Calu3 (cell line): ENCODE results near the gene LGALS4. TPM values are rescaled to one million over a fixed set of nuclear protein-coding genes. Genes with fewer than 3 reads are reported as not detected.
"Not testable (repeated sequence)": the region's sequence is repeated elsewhere in the genome, so short reads cannot be mapped to it uniquely, and the experiment has no call there.

Experiments used
- BruUV-seq: library from RNA; stranded (reverse); fragments of 400-500 nt; replicated peaks from 2 replicates; lab custom pipeline; 2021; lab: Mats Ljungman, UMichigan
- CTCF ChIA-PET: fragments of 300-600 bp; sonication (Branson Sonifier 250); formaldehyde crosslinking; loops from one replicate; lab custom pipeline; 2022; ENCODE audit warnings: antibody characterized with exemption; lab: Charles Lee
- DNase-seq: peaks from one replicate; pipeline ENCODE4 v3.0.0; 2022
- H3K27ac Mint-ChIP-seq: one replicate; pipeline ENCODE4 v1.8.0; 2022; ENCODE audit warnings: mixed read lengths; ENCODE audit not compliant: unreplicated experiment
- H3K27me3 Mint-ChIP-seq: one replicate; pipeline ENCODE4 v1.8.0; 2022; ENCODE audit warnings: mixed read lengths; ENCODE audit not compliant: unreplicated experiment
- H3K36me3 Mint-ChIP-seq: one replicate; pipeline ENCODE4 v1.8.0; 2022; ENCODE audit warnings: mild to moderate bottlenecking, moderate library complexity, mixed read lengths; ENCODE audit not compliant: insufficient read depth, unreplicated experiment
- H3K4me1 Mint-ChIP-seq: one replicate; pipeline ENCODE4 v1.8.0; 2022; ENCODE audit warnings: mild to moderate bottlenecking, low read depth, mixed read lengths; ENCODE audit not compliant: unreplicated experiment
- H3K4me3 Mint-ChIP-seq: one replicate; pipeline ENCODE4 v1.8.0; 2022; ENCODE audit warnings: mild to moderate bottlenecking, low read depth, moderate library complexity, mixed read lengths; ENCODE audit not compliant: unreplicated experiment
- H3K9me3 Mint-ChIP-seq: one replicate; pipeline ENCODE4 v1.8.0; 2022; ENCODE audit warnings: low read depth, mixed read lengths; ENCODE audit not compliant: unreplicated experiment
- CTCF ChIP-seq: fragments of 200-600 bp; IDR thresholded peaks from one replicate; pipeline ENCODE4 v1.8.0; 2022; ENCODE audit warnings: antibody characterized with exemption; ENCODE audit not compliant: unreplicated experiment
- intact Hi-C: fragments of 100-400 bp; cut with micrococcal nuclease; formaldehyde crosslinking; loops from one replicate; pipeline ENCODE4 v1.10.0; 2022; ENCODE audit not compliant: unreplicated experiment
- total RNA-seq: library from RNA; stranded (reverse); gene quantifications from 2 replicates; pipeline ENCODE4 v1.2.3, GENCODE V29; 2022

Gene LGALS4
- total RNA-seq, 1 experiment from 2014 or later: 321 TPM

DNA sequence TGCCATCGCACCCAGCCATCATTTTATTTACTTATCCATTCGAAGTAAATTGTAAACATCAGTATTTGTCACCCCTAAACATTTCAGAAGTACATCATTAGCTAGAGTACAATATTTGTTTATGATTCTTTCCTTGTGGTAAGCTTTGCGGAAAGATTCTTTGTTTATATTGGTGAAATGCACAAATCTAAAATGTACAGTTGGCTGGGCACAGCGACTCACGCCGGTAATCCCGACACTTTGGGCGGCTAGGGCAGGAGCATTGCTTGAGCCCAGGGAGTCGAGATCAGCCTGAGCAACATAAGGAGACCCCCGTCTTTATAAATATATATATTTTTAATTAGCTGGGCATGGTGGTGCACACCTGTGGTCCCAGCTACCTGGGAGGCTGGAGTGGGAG is 13.6 kb downstream of the LGALS4 start:
- no peak for DNase-seq
- BruUV-seq: no TSS peak
- TF ChIP-seq CTCF: no peak
- H3K4me1 Mint-ChIP-seq: no peaks in the 10 kb centered on the region
- H3K4me3 Mint-ChIP-seq: no peak overlapping the region
- CTCF ChIA-PET: interaction anchor here (0.6 to 1.8 kb wide), 7 partner anchors 12 to 396 kb away, joined by 3 to 7 read pairs (median 3); partner anchors contain the start of genes FAM98C and LGALS4
- intact Hi-C loops: loop anchor here (1.0 to 5.0 kb wide), 2 partner anchors 8 to 37 kb away; no protein-coding TSS in a partner anchor
- no peaks in the 10 kb centered on the region for H3K27me3 Mint-ChIP-seq
- H3K36me3 Mint-ChIP-seq: peaks cover 26% of the 10 kb centered on the region
- no peak overlapping the region for H3K27ac Mint-ChIP-seq
- no peaks in the 10 kb centered on the region for H3K9me3 Mint-ChIP-seq

- intact Hi-C loops: loop anchor here (5.0 kb wide), 1 partner anchor 35 kb away; no protein-coding TSS in a partner anchor
- not testable (repeated sequence) for BruUV-seq
Measured at GRCh38 chr19:38797781-38798180, 15.0 kb downstream of the LGALS4 start.

GRCh38 chr19:38796154-38796553 is 16.6 kb downstream of the LGALS4 start:
- no TSS peak for BruUV-seq
- no peaks in the 10 kb centered on the region for H3K4me1 Mint-ChIP-seq
- intact Hi-C loops: loop anchor here (5.0 kb wide), 1 partner anchor 34 kb away; no protein-coding TSS in a partner anchor

More at GRCh38 chr19:38797781-38798180, 15.0 kb downstream of the LGALS4 start:
- CTCF ChIA-PET, H3K27me3 Mint-ChIP-seq, H3K9me3 Mint-ChIP-seq, H3K4me3 Mint-ChIP-seq, H3K4me1 Mint-ChIP-seq, H3K27ac Mint-ChIP-seq, DNase-seq: not testable (repeated sequence)
- H3K36me3 Mint-ChIP-seq: peaks cover 13% of the 10 kb centered on the region

DNA sequence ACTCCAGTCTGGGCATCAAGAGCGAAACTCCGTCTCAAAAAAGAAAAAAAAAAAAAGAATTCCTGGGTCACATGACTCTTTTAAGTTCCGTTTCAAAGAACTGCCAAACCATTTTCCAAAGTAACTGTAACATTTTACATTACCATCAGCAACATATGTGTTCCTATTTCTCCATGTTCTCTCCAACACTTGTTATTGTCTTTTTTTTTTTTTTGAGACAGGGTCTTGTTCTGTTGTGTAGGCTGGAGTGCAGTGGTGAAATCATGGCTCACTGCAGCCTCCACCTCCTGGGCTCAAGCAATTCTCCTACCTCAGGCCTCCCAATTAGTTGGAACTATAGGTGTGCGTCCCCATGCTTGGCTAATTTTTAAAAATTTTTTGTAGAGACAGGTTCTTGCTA is 17.2 kb downstream of the LGALS4 start:
- Mint-ChIP-seq H3K36me3 (peaks cover 13% of the 10 kb centered on the region), H3K4me3 (no peak overlapping the region), H3K9me3 (no peaks in the 10 kb centered on the region), H3K27me3 (no peaks in the 10 kb centered on the region), H3K27ac (no peak overlapping the region), H3K4me1 (no peaks in the 10 kb centered on the region)
- DNase-seq: no peak
- BruUV-seq: no TSS peak
- TF ChIP-seq CTCF: no peak
- CTCF ChIA-PET: no interaction called here
- intact Hi-C loops: loop anchor here (5.0 kb wide), 1 partner anchor 33 kb away; no protein-coding TSS in a partner anchor

More at GRCh38 chr19:38796154-38796553, 16.6 kb downstream of the LGALS4 start:
- CTCF ChIA-PET: no interaction called here
- H3K36me3 Mint-ChIP-seq: peaks cover 13% of the 10 kb centered on the region
- no peaks in the 10 kb centered on the region for H3K27me3 Mint-ChIP-seq
- DNase-seq: no peak
- H3K4me3 Mint-ChIP-seq: no peak overlapping the region
- H3K27ac Mint-ChIP-seq: no peak overlapping the region
- H3K9me3 Mint-ChIP-seq: no peaks in the 10 kb centered on the region
- no peak for TF ChIP-seq CTCF

- no peak for DNase-seq
- Mint-ChIP-seq H3K27ac (peak overlapping the region; percentile 46), H3K36me3 (peaks cover 13% of the 10 kb centered on the region), H3K9me3 (no peaks in the 10 kb centered on the region), H3K4me1 (peaks cover 2% of the 10 kb centered on the region), H3K27me3 (no peaks in the 10 kb centered on the region), H3K4me3 (no peak overlapping the region)
- intact Hi-C loops: no loop called here
- CTCF ChIA-PET: interaction anchor here (0.6 to 1.6 kb wide), 3 partner anchors 10 to 137 kb away, joined by 3 to 4 read pairs (median 3); partner anchors contain the start of genes MRPS12 and SARS2
- no TSS peak for BruUV-seq
- TF ChIP-seq CTCF: no peak
Measured at GRCh38 chr19:38793671-38794070, 19.1 kb downstream of the LGALS4 start.
